NCI-H345 treated with DMSO at 0.1 percent for 48 hours (cell line): ENCODE data around the gene VAV2.

Experiments
- DNase-seq: peaks from one replicate; lab custom pipeline; 2025; ENCODE audit not compliant: unreplicated experiment; lab: John Stamatoyannopoulos, UW

Gene VAV2

DNA sequence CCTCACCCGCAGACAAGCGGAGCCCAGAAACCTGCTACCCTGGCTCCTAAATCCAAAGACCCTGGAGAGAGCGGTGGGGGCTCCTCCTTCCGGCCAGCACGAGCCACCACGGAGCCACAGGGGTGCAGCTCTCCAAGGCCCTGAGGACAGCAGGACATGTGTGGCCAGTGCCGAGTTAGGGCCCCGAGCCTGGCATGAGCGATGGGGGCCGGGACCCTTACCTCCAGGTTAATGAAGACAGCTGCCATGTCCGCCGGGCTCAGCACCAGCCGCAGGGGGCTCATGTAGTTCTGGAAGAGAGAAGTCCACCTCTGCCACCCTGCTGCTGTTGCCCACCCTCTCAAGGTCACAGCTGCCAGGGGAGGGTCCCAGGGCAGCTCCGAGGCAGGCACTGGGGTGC lies 185.1 kb downstream of the VAV2 start:
- no peak for DNase-seq

DNA sequence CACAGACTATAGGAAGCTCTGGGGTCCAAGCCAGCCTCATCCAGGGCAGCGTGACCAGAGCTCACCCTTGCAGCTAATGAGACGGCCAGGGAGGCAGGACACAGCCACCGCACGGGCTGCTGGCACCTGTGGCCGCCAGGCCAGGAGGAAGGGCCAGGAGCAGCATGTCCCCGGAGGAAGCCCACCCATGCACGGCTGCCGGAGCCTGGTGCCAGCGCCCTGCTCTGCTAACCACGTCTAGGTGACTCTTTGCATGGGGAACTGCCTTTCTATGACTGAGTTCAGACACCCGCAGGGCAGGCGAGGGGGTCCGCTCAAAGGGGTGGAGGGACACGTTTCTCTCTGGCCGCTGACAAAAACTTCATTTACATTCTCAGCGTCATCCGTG lies 185.5 kb downstream of the VAV2 start:
- DNase-seq: no peak

DNA sequence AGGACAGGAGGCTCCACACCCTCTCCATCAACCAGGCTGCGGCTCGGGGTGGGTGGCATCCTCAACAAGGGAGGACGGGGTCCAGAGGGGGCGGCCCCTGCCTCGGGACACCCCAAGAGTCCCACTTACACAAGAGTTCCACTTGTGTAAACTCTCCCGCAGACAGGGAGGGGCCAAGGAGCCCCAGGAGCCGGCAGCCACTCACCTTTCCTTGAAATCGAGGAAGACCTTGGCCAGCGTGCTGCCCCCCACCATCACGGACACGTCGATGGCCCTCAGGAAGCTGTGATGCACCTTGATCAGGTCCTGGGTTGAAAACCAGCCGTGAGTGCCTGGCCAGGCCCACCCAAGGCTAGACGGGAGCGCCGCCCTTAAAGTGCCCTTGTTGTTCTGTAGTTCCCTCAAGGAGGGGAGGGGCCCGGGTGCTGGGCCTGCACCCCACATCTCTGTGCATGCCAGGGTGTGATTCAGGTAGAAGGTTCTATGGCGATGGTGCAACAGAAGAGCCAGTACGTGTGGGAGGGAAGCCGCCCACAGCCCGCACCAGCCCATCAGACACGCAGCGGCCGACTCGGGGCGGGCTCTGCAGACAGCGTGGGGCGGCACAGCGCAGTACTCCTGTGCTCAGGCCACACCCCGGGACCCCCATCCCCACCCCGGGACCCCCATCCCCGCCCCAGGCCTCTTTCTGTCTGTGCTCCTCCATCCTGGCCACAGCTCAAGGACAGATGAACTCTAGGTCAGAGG lies 186.1 kb downstream of the VAV2 start:
- no peak for DNase-seq

DNA sequence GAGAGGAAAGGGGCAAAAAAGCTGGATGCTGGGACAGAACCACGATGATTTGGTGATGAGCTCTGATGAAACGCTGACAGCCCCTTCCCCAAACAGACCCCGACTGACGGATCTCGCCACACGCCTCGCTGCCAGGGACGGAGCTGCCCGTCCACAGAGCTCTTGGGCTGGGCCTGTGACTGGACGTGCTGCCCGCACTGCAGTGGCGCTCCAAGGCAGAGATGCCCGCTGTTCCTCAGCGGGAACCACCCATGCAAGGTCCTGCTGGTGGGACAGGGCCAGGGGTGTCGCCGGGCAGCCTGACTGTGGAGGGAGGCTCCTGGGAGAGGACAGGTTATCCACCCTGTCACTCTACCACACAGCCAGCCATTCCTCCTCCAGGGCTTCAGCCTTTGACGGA lies 187.9 kb downstream of the VAV2 start:
- no peak for DNase-seq

DNA sequence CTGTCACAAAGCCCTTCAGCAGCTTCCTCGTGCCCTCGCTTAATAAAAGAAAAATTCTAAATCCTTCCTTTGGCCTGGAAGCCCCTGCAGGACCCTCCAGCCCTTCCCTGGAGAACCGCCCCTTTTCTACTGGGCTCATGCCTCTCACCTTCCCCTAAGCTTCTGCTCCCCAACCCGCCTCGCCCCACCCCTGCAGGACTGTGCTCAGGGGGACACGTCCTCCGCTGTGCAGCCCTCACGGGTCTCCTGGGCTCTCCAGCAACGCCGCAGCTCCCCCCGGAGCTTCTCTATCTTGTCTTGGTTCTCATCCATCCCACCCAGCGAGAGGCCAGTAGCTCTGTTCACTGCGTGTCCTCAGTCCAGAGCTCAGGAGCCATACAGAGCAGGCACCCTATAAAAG lies 188.4 kb downstream of the VAV2 start:
- DNase-seq: no peak

DNA sequence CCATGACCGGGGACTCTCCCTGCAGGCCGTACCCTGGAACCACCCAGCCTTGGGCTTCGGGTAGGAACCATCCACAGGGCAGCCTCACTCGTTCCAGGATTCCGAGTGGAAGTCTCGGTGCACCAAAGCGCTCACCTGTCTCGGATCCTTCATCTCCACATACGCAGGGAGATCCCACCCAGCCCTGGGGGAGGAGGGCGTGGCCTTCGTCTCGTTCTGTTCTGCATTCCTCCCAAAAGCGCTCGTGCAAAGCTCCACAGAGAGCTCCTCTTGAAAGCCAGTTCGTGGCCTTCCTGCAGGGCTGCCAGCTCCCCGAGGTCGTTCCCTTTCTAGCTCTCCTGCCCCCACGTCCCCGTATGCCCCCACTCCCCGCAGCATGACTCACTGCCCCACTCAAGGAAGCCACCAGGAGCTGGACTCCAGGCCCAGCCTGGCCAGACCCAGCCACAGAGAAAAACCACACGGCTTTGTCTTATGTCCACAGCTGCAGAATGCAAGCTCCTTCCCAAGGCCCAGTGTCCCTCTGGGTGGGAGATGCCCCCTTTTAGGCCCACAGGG lies 189.0 kb downstream of the VAV2 start:
- no peak for DNase-seq

DNA sequence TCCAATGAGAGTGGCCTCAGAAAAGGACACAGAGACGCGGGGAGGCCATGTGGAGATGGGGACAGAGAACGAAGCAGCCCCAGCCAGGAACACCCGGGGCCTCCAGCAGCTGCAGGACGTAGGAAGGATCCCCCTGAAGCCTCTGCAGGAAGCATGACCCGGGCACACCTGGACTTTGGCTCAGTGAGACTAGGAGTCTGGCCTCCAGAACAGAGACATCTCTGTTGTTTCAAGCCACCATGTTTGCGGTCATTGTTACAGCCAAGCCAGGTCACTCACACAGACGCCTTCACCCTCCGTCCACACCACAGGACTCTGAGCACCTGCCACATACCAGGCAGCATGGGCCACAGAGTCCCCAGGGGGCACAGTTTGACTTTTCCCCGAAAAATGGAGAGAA lies 190.4 kb downstream of the VAV2 start:
- no peak for DNase-seq

DNA sequence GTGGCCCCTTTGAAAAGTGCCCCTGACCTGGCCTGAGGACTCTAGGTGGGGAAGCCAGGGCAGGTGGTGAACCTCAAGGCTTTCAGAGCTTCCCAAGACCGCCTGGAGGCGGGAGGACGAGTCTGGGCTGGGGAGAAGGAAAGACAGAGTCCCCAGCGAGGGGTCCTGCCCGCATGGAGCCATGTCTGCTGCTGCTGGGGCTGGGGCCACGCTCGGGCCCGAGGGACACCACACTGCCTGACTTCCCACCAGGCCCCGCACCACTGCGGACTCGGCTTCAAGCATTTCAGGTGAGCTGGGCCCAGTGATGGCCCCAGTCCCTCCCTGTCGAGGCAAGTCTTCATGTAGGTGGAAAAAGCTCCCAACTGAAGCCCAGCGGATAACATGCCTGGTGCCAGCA lies 191.9 kb downstream of the VAV2 start:
- no peak for DNase-seq

DNA sequence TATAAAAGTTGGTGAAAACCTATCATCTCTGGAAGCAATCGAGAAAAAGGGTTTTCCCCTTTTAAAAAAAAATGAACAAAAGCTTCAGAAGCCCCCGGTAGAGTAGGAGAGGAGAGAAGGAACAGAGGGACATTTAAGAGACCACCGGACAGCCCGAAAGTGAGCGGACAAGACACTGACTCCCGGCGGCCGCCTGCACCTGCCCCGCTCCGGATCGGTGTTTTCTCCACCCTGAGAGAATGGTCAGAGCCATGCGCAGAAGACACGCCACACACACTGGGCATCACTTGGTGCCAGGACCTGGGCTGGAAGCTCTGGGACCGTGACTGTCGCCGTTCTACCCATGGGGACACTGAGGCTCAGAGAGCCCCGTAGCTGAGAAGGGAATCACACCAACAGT lies 192.4 kb downstream of the VAV2 start:
- no peak for DNase-seq

DNA sequence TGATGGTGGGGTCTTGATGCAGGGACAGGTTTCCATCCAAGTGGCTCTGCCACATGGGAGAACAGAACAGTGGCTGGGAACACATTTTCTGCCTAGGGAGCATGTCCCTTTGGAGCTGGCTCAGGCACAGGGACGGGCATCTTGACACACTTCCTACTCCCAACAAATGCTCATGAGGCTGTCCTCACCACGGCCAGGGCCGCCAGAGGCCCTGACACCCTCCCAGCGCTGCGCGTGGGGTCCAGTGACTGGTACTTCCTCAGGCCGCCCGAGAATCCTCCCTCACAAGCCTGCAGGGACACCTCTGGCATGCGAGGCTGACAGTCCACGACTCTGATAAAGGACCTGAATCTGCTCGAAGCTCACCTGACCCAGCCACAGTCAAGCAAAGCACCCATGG lies 193.0 kb downstream of the VAV2 start:
- no peak for DNase-seq

DNA sequence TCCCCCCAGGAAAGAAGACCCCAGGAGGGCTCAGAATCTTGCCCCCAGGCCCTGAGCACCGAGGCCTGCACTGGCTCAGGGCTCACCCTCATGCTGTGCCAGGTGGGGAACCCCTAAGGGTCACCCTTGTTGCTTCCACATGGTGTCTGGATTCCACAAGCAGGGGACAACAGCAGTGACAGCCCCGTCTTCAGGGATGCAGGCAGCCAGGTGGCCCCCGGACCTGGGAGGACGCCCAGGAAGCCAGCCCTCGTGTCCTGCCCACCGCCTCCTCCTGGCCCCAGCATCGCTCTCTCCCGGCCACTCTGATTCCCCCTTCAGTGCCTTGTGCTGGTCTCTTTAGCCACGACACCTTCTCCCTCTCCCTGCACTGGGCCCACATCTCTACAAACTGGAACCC lies 194.0 kb downstream of the VAV2 start:
- DNase-seq: no peak

DNA sequence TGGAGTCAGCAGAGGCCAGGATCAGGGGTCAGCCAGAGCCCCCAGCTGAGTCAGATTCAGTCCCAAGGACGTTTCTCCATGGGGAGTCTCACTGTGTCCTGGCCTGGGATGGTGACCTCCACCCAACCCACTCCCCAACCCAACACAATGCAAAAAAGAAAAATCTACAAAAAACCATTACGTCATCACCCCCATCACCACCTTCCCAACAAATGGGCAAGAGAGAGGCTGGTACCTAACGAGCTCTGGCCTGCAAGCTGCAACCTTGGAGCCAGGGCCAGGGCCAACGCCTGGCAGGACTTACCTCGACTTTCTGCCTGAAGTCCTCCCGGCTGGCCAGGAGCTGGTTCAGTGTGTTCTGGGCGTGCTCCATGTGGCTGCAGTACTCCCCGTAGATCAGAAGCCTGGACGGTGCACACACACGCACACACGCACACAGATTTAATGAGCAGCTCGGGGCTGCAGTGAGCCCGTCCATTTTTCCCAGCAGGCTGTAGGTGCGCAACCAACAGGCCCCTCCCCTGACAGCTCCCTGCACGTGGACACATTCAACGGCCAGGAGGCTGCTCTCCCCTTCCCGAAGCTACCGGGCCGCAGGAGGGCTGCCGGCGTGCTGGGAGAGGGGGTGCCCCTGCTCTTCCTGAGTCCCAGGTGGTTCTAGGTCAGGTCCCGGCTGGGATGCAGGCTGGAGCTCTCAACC lies 194.6 kb downstream of the VAV2 start:
- DNase-seq: no peak

DNA sequence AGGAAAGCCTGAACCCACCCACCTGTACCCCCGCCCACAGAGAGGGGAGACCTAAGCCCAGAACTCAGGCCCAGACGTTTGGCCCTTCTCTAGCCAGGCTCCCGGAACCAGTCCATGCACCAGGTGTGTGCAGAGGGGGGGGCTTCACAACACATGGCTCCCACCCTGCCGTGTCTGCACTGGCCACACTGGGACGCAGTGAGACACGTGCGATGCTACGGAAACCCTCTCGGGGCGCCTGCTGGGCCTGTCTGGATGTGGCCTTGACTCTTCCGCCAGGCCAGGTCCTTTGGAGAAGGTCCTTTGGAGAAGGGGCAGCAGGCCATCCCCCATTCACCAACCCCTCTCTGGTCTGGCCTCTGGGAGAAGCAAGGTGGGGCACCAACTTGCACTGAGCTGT lies 195.6 kb downstream of the VAV2 start:
- DNase-seq: no peak

DNA sequence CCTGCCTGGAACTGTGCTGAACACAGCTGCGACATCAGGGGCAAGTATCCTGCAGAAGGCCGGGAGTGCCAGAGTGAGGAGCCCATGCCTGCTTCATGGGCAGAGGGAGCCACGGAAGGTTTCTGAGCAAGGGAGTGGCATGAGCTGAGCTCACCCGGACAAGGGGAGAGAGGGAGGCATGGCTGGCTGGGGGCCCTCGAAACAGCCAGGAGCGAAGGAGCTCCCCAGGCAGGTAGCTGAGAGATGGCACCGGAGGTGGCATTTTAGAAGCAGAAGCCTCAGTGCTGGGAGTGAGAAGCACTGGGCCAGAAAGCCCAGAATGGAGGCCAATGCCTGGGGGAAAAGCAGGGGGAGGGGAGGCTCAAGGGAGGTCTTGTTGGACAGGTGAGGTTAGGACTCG lies 197.1 kb downstream of the VAV2 start:
- DNase-seq: no peak

DNA sequence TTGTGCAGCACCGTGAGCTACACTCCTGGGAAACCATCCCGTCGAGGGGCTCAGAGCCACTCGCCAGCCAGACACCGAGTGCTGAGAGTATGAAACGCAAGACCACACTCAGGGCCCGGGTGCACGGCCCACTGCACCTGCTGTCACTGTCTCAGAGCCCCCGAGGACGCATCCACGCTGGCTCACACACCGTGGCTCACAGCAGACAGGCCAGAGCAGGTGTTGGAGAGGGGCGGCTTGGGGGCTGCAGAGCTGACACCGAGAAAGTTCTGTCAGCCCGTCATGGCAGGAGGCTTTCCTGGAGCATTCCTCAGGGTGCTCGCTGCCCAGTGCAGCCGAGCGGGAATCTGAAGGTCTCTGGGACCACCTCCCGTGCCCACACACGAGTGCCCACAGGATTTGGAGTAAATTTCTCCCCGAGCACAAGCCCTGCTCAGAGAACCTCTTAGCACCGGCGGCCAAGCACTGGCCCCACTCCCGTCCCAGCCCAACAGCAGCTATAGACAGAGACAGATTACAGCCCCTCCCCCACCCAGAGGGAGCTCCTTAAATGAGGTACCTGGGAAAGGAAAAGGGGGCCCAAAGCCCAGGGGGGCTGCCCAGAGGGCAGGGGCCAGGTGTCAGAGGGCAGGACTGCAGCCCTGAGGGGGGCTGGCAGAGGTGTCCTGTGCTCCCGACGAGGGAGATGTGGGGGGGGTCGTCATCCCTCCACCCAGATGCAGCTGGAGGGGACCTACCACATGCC lies 197.9 kb downstream of the VAV2 start:
- no peak for DNase-seq

DNA sequence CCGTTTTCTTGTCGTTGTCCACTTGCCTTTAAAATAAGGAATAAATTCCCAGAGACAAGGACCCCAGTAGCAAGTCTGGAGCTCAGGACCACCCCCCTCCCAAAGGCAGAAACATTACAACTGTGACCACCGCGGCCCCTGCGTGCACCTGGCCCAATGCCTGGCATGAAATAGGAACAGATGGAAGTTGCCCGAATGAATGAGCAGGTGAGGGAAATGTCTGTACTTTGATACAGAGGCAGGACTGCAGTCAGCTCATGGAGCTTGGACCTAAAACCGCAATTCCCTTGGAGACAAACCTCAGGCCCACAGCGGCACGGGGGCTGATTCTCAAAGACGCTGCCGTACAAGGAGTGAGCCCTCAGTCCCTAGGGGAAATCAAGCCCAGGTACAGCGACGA lies 198.7 kb downstream of the VAV2 start:
- DNase-seq: no peak

DNA sequence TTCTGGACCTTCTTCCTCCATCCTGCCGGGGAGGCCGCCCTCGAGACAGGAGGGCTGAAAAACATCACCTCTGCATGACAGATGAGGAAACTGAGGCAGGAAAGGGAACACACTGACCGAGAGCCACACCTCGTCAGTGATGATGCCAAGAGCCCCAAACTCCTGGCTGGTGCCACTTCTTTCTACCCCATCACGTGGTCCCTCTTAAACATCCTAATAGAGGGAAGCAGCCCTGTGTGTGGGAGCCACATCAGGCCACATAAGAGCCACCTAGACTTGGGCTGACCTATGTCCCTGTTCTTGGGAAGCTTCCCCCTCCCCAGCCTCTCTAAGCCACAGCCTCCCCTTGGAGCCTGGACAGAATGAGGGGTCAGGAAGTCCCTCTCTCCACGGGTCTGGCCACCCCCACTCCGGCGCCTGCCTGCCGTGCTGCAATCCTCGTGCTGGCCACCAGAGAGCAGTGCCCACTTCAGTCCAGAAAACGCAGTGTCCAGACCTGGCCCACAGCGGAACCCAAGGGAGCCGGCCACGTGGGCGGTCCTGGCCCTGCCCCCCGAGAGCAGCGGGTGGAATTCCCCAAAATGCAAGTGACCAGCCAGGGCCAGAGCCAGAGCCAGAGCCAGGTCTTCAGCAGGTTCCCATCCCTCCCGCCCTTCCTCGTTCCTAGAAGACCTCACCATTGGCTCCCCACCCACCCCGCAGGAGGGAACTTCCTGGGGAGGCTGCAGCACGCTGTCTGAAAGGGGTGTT lies 199.2 kb downstream of the VAV2 start:
- no peak for DNase-seq

DNA sequence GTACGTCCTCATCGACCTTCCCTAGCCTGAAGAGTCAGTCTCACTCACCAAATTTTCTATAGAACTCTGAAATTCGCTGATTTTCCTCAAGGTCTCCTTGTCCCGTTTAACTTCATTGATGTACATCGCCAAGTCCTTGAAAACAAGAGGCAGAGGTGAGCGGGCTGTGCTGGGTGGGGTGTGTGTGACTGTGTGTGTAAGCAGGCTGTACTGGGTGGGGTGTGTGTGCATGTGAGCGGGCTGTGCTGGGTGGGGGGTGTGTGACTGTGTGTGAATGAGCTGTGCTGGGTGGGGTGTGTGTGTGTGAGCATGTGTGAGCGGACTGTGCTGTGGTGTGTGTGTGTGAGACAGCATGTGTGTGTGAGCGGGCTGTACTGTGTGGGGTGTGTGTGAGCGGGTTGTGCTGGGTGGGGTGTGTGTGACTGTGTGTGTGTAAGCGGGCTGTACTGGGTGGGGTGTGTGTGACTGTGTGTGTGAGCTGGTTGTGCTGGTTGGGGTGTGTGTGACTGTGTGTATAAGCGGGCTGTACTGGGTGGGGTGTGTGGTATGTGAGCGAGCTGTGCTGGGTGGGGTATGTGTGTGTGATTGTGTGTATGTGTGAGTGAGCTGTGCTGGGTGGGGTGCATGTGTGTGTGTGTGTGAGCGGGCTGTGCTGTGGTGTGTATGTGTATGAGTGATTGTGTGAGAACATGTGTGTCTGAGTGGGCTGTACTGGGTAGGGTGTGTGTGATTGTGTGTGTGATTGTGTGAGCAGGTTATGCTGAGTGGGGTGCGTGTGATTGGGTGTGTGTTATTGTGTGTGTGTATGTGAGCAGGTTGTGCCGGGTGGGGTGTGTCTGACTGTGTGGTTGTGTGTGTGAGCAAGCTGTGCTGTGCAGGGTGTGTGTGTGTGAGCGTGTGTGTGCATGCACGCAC lies 200.1 kb downstream of the VAV2 start:
- no peak for DNase-seq

DNA sequence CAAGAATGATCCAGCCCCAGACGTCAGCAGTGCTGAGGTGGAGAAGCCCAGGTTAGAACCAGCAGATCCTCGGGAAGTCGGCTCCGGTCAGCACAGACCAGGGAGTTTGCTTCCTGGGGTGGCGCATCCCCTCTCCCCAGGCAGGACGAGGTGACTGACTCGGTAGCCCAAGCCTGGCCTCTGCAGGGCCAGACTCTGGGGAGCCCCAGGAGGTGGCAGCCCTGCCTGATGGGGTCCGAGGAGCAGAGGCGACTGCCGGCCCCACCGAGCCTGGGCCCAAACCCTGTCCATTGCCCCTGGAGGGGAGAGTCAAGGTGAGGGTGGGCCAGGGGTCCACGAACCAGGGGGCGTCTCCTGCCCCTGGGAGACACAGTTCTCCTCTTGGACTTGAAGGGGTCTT lies 201.1 kb downstream of the VAV2 start:
- no peak for DNase-seq

DNA sequence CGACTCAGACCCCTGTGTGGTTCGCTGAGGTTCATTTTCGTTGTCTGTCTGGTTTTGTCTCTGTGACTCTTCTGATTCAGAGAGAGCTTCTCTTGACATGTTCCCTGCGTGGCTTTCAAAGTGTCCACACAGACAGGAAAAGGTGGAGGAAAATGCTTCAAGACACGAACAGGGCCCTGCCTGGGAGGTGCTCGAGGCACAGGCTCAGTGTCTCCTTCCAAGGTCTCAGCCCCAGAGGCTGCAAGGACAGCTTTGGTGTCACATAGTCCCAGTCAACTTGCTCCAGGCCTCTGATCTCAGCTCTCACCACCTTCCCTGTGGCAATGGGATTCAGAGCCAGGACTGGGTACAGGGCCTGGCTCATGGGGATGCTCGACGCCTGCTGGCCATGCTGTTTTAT lies 202.3 kb downstream of the VAV2 start:
- DNase-seq: no peak
